Measurements from ENCODE around the gene ARMC9. TPM values are rescaled to one million over a fixed set of nuclear protein-coding genes. Genes with fewer than 3 reads are reported as not detected.
A peak's percentile ranks its signal among the peaks of the same experiment; 100 is the strongest.
"Not testable (repeated sequence)": the region's sequence is repeated elsewhere in the genome, so short reads cannot be mapped to it uniquely, and the experiment has no call there.

The ARMC9 gene
- total RNA-seq, 2 experiments from 2014 or later, result 1.0 to 1.4 TPM

- Mint-ChIP-seq H3K27ac (no peak overlapping the region), H3K9me3 (no peaks in the 10 kb centered on the region), H3K4me1 (ENCODE audit: low read depth) (no peaks in the 10 kb centered on the region), H3K27me3 (ENCODE audit: low read depth) (no peaks in the 10 kb centered on the region), H3K4me3 (no peak overlapping the region), H3K36me3 (ENCODE audit: low read depth) (no peaks in the 10 kb centered on the region)
- intact Hi-C loops (cut with micrococcal nuclease), result no loop called here
- CTCF ChIA-PET, result interaction anchor here (1.3 kb wide), 1 partner anchor 171 kb away, joined by 3 read pairs; no protein-coding TSS in a partner anchor
- DNase-seq, result no peak
These were observed 43.5 kb downstream of the ARMC9 start for GRCh38 chr2:231241755-231242507.

DNA sequence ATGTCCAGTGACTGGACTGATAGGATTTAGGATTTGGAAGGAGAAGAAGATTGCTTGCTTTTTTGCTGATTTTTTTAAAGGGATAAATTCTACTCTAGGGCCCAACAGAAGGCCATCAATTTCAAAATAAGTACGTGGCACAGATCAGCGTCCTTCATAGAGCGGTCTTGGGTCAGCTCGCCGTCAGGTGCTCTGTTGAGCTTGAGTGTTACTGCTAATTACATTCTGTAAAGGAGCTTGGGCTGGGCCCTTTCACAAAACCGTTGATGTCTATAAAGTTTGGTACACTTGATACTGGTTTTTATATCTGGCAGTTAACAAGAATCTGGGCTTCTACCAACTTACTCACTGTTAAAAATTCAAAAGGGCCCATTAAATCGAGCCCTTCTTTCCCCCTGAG is 45.4 kb downstream of the ARMC9 start:
- no peak overlapping the region for H3K27ac Mint-ChIP-seq
- no peak for DNase-seq
- no peaks in the 10 kb centered on the region for H3K27me3 Mint-ChIP-seq (ENCODE audit: low read depth)
- intact Hi-C loops (cut with micrococcal nuclease), result no loop called here
- H3K4me1 Mint-ChIP-seq (ENCODE audit: low read depth), result no peaks in the 10 kb centered on the region
- H3K4me3 Mint-ChIP-seq, result no peak overlapping the region
- no peaks in the 10 kb centered on the region for H3K36me3 Mint-ChIP-seq (ENCODE audit: low read depth)
- H3K9me3 Mint-ChIP-seq, result no peaks in the 10 kb centered on the region
- CTCF ChIA-PET, result interaction anchor here (0.6 to 1.1 kb wide), 4 partner anchors 16 to 443 kb away, joined by 3 to 7 read pairs (median 4); no protein-coding TSS in a partner anchor

DNA sequence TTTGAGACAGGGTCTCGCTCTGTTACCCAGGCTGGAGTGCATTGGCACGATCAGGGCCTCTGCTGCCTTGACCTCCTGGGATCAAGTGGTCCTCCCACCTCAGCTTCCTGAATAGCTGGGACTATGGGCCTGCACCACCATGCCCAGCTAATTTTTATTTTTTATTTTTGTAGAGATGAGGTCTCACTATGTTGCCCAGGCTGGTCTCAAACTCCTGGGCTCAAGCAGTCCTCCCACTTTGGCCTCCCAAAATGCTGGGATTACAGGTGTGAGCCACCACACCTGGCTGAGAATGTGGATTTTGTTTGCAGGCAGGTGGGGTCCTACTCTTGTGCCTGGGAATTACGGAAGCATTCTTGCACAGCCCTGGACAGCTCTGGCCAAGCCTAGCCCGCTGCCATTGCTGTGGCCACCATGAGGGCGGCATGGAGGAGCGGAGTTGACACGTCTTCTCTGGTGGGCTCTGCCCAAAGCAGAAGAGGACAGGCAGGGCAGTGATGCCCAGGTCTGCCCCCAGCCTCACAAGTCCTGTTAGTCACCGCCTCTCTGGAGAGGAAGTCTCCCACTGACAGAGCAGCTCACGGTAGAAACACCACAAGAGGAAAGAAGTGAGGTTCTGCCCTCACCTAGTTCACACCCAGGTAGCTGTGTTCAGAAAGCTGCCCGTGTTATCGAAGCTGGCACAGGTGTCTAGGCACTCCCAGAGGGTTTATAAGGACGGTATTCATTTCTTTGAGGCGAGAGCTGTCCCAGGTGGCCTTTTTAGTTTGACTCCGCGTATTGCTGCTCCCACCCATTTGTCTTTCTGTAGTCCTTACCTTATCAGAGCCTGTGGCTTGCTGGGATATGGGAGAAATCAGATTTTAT is 46.2 kb downstream of the ARMC9 start:
- intact Hi-C loops (cut with micrococcal nuclease), result no loop called here
- Mint-ChIP-seq H3K9me3 (no peaks in the 10 kb centered on the region), H3K4me3 (no peak overlapping the region), H3K27me3 (ENCODE audit: low read depth) (no peaks in the 10 kb centered on the region), H3K27ac (no peak overlapping the region), H3K36me3 (ENCODE audit: low read depth) (no peaks in the 10 kb centered on the region), H3K4me1 (ENCODE audit: low read depth) (no peaks in the 10 kb centered on the region)
- CTCF ChIA-PET, result interaction anchor here (0.6 to 1.1 kb wide), 3 partner anchors 15 to 443 kb away, joined by 3 to 7 read pairs (median 3); no protein-coding TSS in a partner anchor
- DNase-seq, result no peak

- H3K27ac Mint-ChIP-seq, result no peak overlapping the region
- no peaks in the 10 kb centered on the region for H3K27me3 Mint-ChIP-seq (ENCODE audit: low read depth)
- no peaks in the 10 kb centered on the region for H3K36me3 Mint-ChIP-seq (ENCODE audit: low read depth)
- no peak for DNase-seq
- intact Hi-C loops (cut with micrococcal nuclease), result no loop called here
- H3K9me3 Mint-ChIP-seq, result no peaks in the 10 kb centered on the region
- no peak overlapping the region for H3K4me3 Mint-ChIP-seq
- CTCF ChIA-PET, result no interaction called here
- H3K4me1 Mint-ChIP-seq (ENCODE audit: low read depth), result no peaks in the 10 kb centered on the region
These were observed 47.0 kb downstream of the ARMC9 start for GRCh38 chr2:231245249-231246094.

- Mint-ChIP-seq H3K27me3 (ENCODE audit: low read depth) (no peaks in the 10 kb centered on the region), H3K4me1 (ENCODE audit: low read depth) (no peaks in the 10 kb centered on the region), H3K27ac (no peak overlapping the region), H3K9me3 (no peaks in the 10 kb centered on the region), H3K36me3 (ENCODE audit: low read depth) (no peaks in the 10 kb centered on the region), H3K4me3 (no peak overlapping the region)
- CTCF ChIA-PET, result interaction anchor here (0.6 kb wide), 1 partner anchor 16 kb away, joined by 5 read pairs; no protein-coding TSS in a partner anchor
- no peak for DNase-seq
- intact Hi-C loops (cut with micrococcal nuclease), result no loop called here
These were observed 47.9 kb downstream of the ARMC9 start for GRCh38 chr2:231246171-231246842.

GRCh38 chr2:231250146-231250545 is 51.7 kb downstream of the ARMC9 start:
- CTCF ChIA-PET, result no interaction called here
- no peaks in the 10 kb centered on the region for H3K4me1 Mint-ChIP-seq (ENCODE audit: low read depth)
- H3K9me3 Mint-ChIP-seq, result no peaks in the 10 kb centered on the region
- intact Hi-C loops (cut with micrococcal nuclease), result no loop called here
- no peak overlapping the region for H3K27ac Mint-ChIP-seq
- no peaks in the 10 kb centered on the region for H3K27me3 Mint-ChIP-seq (ENCODE audit: low read depth)
- DNase-seq, result no peak
- no peaks in the 10 kb centered on the region for H3K36me3 Mint-ChIP-seq (ENCODE audit: low read depth)
- H3K4me3 Mint-ChIP-seq, result no peak overlapping the region

DNA sequence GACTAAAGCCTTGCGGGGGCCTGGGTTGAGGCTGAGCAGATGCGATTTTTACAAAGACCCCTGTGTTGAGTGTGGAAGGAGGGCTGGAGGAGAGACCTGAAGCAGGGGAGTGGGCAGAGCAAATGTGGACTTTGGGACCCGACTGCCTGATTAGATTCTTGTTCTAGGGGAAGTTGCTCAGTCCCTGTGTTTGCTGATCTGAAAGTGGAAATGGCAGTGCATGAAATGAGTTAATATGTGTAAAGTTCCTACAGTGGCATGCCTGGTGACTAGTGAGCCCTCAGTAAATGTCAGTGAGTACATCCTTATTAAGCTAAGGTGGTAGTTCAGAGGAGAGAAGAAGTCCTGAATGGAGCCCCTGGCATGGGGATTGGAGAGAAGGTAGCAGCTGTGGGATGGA is 52.3 kb downstream of the ARMC9 start:
- Mint-ChIP-seq H3K4me3 (no peak overlapping the region), H3K27ac (no peak overlapping the region), H3K9me3 (no peaks in the 10 kb centered on the region), H3K4me1 (ENCODE audit: low read depth) (no peaks in the 10 kb centered on the region), H3K36me3 (ENCODE audit: low read depth) (no peaks in the 10 kb centered on the region), H3K27me3 (ENCODE audit: low read depth) (no peaks in the 10 kb centered on the region)
- CTCF ChIA-PET, result no interaction called here
- no peak for DNase-seq
- intact Hi-C loops (cut with micrococcal nuclease), result no loop called here

DNA sequence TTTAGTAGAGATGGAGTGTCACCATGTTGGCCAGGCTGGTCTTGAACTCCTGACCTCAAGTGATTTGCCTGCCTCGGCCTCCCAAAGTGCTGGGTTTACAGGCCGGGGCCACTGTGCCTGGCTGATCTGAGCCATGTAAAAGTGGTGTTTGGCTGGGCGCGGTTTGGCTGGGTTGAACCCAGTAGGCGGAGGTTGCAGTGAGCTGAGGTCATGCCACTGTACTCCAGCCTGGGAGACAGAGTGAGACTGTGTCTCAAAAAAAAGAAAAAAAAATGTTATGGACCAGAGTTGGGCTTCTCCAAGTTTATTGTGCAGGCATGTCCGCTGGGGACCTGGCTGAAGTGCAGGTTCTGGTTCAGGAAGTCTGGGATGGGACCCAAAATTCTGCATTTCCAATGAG is 54.9 kb downstream of the ARMC9 start:
- H3K9me3 Mint-ChIP-seq; H3K27me3 Mint-ChIP-seq (ENCODE audit: low read depth); H3K4me1 Mint-ChIP-seq (ENCODE audit: low read depth); intact Hi-C loops (cut with micrococcal nuclease); H3K36me3 Mint-ChIP-seq (ENCODE audit: low read depth); DNase-seq; H3K4me3 Mint-ChIP-seq; CTCF ChIA-PET; H3K27ac Mint-ChIP-seq: not testable (repeated sequence)

DNA sequence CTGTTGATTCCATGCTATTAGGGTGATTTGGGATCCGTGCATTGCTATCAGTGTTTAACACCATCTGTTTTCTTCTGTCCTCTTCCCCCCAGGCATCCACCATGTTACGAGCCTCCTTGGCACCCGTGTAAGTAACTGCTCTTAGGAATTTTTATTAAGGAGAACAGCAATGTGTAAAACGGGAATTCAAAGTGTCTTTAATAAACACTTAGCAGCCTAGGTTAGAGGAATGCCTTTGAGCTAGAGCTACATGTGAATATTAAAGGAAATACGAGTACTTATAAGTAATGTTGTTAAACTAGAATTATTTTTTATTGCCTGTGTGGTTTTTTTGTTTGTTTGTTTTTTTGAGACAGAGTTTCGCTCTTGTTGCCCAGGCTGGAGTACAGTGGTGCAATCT is 58.1 kb downstream of the ARMC9 start:
- no peaks in the 10 kb centered on the region for H3K27me3 Mint-ChIP-seq (ENCODE audit: low read depth)
- no peaks in the 10 kb centered on the region for H3K9me3 Mint-ChIP-seq
- no peaks in the 10 kb centered on the region for H3K36me3 Mint-ChIP-seq (ENCODE audit: low read depth)
- no peak overlapping the region for H3K4me3 Mint-ChIP-seq
- CTCF ChIA-PET, result no interaction called here
- DNase-seq, result no peak
- H3K27ac Mint-ChIP-seq, result no peak overlapping the region
- intact Hi-C loops (cut with micrococcal nuclease), result no loop called here
- H3K4me1 Mint-ChIP-seq (ENCODE audit: low read depth), result peaks cover 11% of the 10 kb centered on the region

- H3K4me3 Mint-ChIP-seq, result no peak overlapping the region
- no peak for DNase-seq
- no peak overlapping the region for H3K27ac Mint-ChIP-seq
- CTCF ChIA-PET, result no interaction called here
- H3K36me3 Mint-ChIP-seq (ENCODE audit: low read depth), result no peaks in the 10 kb centered on the region
- H3K9me3 Mint-ChIP-seq, result no peaks in the 10 kb centered on the region
- intact Hi-C loops (cut with micrococcal nuclease), result no loop called here
- H3K27me3 Mint-ChIP-seq (ENCODE audit: low read depth), result no peaks in the 10 kb centered on the region
- H3K4me1 Mint-ChIP-seq (ENCODE audit: low read depth), result peaks cover 11% of the 10 kb centered on the region
These were observed 59.3 kb downstream of the ARMC9 start for GRCh38 chr2:231257763-231258162.

DNA sequence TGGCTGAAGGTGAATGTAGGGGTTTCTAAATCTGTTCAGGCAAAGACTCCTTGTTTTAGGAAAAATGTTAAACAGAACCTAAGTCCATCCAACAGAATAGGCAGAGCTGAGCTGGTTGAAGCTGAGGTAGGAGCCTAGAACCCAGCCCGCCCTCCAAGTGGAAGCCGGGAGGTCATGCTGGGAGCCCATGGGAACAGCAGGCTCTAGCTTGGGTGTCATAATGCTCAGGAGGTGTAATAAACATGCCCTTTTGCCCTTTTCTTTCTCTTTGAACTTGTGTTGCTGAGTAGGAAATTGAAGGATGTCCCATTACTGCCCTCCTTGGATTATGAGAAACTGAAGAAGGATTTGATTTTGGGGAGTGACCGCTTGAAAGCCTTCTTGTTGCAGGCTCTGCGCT is 60.3 kb downstream of the ARMC9 start:
- Mint-ChIP-seq H3K4me1 (ENCODE audit: low read depth) (peaks cover 11% of the 10 kb centered on the region), H3K36me3 (ENCODE audit: low read depth) (no peaks in the 10 kb centered on the region), H3K4me3 (no peak overlapping the region), H3K27ac (no peak overlapping the region), H3K27me3 (ENCODE audit: low read depth) (no peaks in the 10 kb centered on the region), H3K9me3 (no peaks in the 10 kb centered on the region)
- CTCF ChIA-PET, result no interaction called here
- intact Hi-C loops (cut with micrococcal nuclease), result no loop called here
- DNase-seq, result no peak

DNA sequence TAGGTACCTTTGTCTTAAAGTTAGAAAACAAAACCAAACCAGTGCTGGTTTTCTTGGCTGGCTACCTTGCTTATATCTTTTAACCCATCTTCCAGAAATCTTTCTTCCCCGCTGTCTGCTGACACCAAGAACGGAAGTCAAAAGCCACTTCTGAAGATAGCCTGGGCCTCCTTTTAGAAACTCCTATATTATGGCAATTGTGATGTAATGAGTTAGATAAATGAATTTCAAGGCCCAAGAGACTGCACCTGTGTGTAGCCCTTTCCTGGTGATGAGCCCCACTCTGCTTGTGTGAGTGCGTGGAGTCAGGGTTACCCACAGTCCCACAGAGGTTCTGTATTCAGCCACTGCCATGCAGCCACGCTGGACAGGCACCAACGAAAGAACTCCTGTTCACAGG is 60.7 kb downstream of the ARMC9 start:
- DNase-seq, result peak; percentile 6
- intact Hi-C loops (cut with micrococcal nuclease), result no loop called here
- no peaks in the 10 kb centered on the region for H3K27me3 Mint-ChIP-seq (ENCODE audit: low read depth)

More for the DNA sequence above, 60.7 kb downstream of the ARMC9 start:
- H3K4me1 Mint-ChIP-seq (ENCODE audit: low read depth), result peaks cover 11% of the 10 kb centered on the region
- no peaks in the 10 kb centered on the region for H3K36me3 Mint-ChIP-seq (ENCODE audit: low read depth)
- CTCF ChIA-PET, result no interaction called here
- no peak overlapping the region for H3K27ac Mint-ChIP-seq
- H3K4me3 Mint-ChIP-seq, result no peak overlapping the region
- no peaks in the 10 kb centered on the region for H3K9me3 Mint-ChIP-seq

All from activated naive CD4-positive, alpha-beta T cell treated with anti-CD3 and anti-CD28 coated beads for 36 hours (primary cell).